ENCODE data around the gene NDUFA5. TPM values are rescaled to one million over a fixed set of nuclear protein-coding genes. Genes with fewer than 3 reads are reported as not detected.
"Not testable (repeated sequence)": the region's sequence is repeated elsewhere in the genome, so short reads cannot be mapped to it uniquely, and the experiment has no call there.

NDUFA5 gene
- total RNA-seq, 1 donor from 2014 or later = 322 TPM

DNA sequence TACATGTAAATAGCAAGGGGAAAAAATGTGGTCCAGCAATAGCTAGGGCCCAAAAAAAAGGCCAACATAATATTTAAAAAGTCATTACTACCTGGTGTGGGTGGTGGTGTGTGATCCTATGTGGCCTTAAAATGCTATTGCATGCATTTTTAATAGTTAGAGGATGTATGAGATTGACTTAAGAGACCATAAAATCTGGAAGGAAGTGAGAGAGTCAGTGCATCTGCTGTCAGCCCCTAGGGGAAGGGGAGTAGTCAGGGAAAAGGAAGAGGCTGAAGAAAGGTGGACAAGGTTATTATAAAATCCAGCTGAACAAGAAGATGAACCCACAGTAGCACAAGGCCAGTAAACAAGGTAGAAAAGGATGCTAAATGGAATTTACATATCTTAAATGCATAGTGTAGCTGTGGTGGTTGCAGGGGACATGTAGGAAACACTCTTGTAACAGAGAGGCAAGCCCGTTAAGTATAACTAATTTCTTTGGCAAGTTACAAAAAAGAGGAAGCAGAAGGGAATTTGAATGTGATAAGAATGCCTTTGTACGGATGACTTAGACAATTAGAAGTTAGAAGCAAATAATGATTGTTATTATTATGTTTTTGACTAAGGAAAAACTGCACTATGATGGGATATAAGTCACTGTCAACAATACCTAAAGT lies 11.9 kb upstream of the NDUFA5 start:
- DNase-seq (no peak), ATAC-seq (ENCODE audit: poor library complexity) (no peak)
- intact Hi-C loops (cut with DNase I) = no loop called here

DNA sequence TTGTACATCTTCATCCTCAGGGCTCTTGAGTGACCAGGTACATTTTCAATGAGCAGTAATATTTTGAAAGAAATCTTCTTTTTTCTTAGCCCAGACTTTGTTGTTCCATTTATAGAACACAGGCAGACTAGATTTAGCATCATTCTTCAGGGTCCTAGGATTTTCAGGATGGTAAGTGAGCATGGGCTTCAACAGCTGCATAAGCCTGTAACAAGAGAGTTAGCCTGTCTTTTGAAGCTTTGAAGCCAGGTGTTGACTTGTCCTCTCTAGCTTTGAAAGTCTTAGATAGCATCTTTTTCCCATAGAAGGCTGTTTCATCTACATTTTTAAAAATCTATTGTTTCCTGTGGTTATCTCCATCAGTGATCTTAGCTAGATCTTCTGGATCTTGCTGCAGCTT lies 4.5 kb upstream of the NDUFA5 start:
- no peak for ATAC-seq (ENCODE audit: poor library complexity)
- no peak for DNase-seq
- intact Hi-C loops (cut with DNase I) = no loop called here

DNA sequence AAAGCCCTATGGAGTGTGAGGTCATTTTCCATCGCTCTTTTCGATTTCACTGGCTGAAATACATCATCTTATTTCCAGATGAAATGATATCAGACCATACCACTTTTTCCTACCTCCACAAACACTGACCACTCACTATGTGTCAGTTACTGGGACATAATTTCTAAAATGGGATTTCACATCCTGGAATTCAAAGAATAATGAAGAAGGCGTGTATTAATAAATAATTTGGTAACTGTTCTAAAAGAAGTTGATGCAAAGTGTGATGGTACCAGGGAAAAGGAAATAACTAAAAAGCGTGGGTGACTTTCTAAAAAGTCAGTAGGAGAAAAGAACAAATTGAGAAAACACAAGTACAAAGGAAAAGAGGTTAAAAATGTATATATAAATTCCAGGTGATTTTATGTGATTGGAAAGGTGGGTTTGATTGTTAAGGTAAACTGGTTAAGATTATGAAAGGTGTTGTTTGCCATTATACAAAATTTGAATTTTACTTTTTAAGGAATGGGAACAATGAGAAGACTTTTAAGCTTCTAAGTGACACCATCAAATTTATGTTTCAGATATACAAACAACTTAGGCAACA lies 764 bp upstream of the NDUFA5 start:
- intact Hi-C loops (cut with DNase I) = no loop called here
- DNase-seq = no peak
- no peak for ATAC-seq (ENCODE audit: poor library complexity)

DNA sequence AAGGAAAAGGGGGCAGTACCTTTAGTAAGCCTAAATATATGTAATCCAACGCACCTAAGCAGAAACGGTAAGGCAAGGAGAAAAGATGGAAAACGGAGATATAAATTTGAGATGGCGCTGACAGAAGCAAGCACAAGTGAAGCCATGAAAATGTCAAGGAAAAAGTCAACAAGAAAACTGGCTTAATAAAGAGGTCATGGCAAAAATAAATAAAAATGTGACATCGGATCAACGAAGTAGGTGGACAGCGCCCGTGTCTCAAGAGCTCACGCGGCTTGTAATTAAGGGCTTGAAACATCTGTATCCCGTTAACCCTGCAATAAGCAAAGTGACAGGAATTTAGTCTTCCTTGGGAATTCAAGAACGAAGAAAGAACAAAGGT lies 611 bp downstream of the NDUFA5 start:
- intact Hi-C loops (cut with DNase I) = no loop called here
- ATAC-seq (ENCODE audit: poor library complexity) = peak; percentile 38
- no peak for DNase-seq

DNA sequence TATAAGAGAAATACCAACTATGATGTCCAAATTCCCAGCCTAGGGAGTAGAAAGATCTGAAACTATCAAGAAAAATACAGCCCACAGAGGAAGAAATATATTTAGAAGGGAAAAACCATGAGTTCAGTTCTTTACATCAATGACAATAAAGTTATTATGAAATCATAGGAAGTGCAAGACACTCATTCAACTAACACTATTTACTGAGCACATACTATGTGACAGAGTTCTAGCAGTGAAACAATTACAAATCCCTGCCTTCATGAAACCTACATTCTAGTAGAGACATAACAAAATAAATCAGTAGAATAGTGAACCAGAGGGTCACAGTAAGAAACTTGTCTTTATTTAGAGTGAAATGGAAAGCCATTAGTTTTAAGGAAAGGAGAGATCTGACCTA lies 2.1 kb downstream of the NDUFA5 start:
- no peak for ATAC-seq (ENCODE audit: poor library complexity)
- intact Hi-C loops (cut with DNase I) = no loop called here
- DNase-seq = no peak

DNA sequence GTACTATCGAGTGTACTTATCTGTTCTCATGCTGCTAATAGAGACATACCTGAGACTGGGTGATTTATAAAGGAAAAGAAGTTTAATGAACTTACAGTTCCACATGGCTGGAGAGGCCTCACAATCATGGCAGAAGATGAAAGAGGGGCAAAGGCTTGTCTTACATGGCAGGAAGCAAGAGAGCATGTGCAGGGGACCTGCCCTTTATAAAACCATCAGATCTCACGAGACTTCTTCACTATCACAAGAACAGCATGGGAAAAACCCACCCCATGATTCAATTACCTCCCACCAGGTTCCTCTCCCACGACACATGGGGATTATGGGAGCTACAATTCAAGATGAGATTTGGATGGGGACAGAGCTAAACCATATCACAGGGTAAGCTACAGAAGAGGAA lies 4.5 kb downstream of the NDUFA5 start:
- intact Hi-C loops (cut with DNase I) = no loop called here
- no peak for ATAC-seq (ENCODE audit: poor library complexity)
- DNase-seq = no peak

DNA sequence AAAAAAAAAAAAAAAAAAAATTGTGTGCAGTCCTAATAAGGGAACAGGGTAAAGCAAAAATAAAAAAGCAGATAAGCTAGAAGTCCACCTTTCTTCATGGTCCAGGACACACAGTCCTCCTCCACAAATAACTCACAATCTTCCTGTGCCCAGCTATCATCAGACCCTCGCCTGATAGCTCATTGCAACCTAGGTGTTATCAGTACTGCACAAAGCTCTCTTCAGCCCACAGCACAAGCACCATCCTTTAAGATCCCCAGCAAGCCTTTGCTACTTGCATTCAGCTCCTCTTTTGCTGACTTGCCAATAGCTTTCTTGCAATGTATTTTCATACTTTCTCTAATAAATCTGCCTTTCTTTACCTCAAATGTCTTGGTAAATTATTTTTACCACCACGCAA lies 5.0 kb downstream of the NDUFA5 start:
- intact Hi-C loops (cut with DNase I) = no loop called here
- DNase-seq (no peak), ATAC-seq (ENCODE audit: poor library complexity) (peak; percentile 51)

DNA sequence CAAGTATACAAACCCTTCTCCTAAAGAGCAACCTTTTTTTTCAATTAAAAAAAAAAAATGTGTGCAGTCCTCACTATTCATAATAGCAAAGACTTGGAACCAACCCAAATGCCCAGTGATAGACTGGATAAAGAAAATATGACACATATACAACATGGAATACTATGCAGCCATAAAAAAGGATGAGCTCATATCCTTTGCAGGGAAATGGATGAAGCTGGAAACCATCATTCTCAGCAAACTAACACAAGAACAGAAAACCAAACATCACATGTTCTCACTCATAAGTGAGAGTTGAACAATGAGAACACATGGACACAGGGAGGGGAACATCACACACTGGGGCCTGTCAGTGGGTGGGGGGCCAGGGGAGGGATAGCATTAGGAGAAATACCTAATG lies 5.5 kb downstream of the NDUFA5 start:
- ATAC-seq (ENCODE audit: poor library complexity); intact Hi-C loops (cut with DNase I); DNase-seq: not testable (repeated sequence)

DNA sequence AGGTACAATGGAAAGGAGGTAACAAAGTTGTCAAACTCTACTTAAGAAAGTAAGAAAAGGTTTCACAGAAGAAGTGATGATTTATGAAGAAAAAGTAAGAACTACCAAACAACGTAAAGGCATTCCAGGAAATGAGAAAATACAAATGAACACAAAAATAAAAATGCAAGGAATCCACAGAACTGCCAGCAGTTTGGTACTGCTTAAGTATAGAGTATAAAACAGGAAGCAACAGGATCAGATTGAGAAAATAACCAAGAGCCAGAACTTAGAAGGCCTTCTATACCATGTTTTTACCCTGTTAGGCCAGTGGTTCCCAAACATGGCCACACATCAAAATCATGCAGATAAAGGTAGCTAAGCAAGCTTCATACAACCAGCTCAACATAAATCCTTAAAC lies 9.2 kb downstream of the NDUFA5 start:
- ATAC-seq (ENCODE audit: poor library complexity) = no peak
- DNase-seq = no peak
- intact Hi-C loops (cut with DNase I) = no loop called here

DNA sequence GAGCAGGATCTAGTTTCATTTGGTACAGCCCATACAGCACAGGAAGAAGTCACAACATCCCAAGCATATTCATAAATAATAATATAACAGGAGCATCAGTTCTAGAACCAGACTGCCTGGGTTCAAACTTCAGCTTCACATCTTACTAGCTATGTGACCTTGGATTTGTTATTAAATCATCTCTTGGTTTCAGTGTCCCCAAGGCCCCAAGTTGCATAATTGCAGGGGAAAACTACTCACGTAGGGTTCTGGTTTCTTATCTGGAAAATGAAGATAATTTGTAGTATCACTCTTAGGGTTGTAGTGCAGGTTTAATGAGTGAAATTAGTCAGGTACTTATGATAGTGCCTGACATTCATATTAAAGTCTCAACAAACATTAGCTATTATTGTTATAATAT lies 17.7 kb downstream of the NDUFA5 start:
- no peak for ATAC-seq (ENCODE audit: poor library complexity)
- intact Hi-C loops (cut with DNase I) = no loop called here
- no peak for DNase-seq

DNA sequence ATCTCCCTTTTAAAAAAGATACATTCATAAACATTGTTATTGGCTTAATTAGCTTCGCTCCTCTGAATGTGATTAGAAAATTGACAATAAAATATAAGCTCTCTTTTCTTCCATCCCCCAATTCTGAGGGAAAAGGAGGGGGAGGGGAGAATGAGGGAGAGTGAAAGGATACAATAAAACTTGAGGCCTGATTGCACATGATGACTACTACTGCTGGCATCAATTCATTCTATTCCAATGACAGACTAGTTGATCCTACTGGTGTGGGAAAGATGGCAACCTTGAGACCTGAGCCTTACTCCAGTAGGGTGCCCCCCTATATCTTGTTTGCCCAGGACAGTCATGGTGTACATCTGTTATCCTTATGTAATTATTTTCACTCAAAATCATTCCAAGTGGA lies 18.7 kb downstream of the NDUFA5 start:
- intact Hi-C loops (cut with DNase I) = no loop called here
- no peak for ATAC-seq (ENCODE audit: poor library complexity)
- no peak for DNase-seq

DNA sequence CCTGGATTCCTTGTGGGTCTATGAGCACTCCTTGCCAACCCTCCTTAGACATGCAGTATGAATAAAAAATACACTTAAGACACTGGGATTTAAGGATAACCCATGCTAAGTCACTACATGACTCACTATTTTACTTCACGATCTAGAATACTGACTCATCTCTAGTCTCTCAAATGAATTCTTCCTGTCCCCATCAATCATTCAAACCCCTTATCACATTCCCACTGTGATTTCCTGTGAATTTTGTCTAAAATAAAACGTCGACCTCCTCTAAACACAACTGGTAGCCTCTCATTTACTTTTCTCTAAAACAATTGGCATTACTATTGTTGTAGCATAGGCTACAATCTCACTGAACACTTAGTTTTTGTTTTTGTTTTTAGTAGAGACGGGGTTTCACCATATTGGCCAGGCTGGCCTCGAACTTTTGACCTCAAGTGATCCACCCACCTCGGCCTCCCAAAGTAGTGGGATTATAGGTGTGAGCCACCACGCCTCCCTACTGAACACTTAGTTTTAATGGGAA lies 19.4 kb downstream of the NDUFA5 start:
- DNase-seq (no peak), ATAC-seq (ENCODE audit: poor library complexity) (no peak)
- intact Hi-C loops (cut with DNase I) = no loop called here

DNA sequence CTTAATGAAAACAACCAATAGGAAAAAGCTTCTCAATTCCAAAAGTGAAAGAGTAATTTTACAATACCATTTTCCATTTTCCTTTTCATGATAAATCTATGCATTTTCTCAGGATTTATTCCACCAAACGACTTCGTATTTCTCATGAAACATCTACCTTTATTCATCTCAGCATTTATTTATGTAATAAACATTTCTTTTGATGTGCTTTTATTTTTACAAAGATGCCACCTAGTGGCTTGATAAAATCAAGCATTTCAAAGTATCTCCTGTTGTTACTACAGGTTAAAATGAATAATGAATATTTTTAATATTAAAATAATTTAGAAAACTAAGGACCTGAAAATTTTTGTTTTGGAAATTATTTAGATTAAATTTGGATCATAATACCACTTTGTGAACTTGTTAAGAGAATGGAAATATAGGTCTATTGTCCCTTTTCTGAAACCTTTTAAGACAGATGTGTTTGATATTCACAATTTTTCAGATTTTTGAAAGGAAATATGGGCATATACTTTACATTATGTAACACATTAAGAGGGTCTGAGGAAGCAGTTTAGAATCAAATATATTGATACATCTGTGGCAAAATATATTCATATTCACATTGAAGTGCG lies 20.5 kb downstream of the NDUFA5 start:
- intact Hi-C loops (cut with DNase I) = no loop called here
- ATAC-seq (ENCODE audit: poor library complexity) = no peak
- DNase-seq = no peak

DNA sequence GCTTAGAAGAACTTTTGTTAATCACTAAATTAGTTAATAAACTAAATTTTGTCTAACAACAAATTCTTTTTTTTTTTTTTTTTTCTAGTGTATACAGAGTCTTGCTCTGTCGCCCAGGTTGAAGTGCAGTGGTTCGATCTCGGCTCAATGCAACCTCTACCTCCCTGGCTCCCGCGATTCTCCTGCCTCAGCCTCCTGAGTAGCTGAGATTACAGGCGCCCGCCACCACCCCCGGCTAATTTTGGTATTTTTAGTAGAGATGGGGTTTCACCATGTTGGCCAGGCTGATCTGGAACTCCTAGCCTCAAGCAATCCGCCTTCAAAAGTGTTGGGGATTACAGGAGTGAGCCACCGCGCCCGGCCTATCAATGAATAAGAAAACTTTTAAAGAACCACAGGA lies 22.1 kb downstream of the NDUFA5 start:
- intact Hi-C loops (cut with DNase I) = no loop called here
- ATAC-seq (ENCODE audit: poor library complexity) = no peak
- DNase-seq = peak; percentile 43

DNA sequence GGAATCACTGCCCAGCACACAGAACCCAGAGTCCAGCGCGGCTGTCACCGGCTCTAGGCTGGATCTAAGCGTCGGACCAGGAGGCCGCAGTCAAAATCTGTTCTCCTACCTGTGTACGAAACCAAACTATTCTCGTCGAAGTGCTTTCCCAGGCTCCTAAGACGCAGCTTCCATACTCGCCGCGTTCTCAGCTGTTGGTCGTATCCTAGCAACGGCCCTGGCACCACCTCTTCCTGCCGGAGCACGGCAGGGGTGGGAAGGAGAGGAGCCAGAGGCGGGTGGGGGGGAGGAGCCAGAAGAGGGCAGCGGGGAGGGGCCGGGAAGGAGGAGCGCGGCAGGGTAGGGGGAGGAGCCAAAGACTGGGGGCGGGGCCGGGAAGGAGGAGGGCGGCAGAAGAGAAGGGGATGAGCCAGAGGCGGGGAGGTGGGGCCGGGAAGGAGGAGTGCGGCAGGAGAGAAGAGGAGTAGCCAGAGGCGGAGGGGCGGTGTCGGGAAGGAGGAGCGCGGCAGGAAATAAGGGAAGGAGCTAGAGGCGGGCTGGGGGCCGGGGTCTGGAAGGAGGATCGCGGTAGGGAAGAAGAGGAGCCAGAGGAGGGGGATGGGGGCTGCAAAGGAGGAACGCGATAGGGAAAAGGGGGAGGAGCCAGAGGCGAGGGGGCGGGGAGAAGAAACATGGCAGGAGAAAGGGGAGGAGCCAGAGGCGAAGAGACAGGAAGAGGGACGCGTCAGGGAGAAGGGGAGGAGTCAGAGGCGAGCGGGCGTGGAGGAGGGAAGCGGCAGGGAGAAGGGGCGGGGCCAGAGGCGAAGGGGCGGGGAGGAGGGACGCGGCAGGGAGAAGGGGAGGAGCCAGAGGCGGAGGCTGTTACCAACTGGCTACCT lies 23.0 kb downstream of the NDUFA5 start, which contains the start of gene IQUB:
Gene IQUB (minus strand): TSS at position 213 of the 878 bp plus-strand sequence. CDS start 22,255 bp downstream, outside the sequence.
- ATAC-seq (ENCODE audit: poor library complexity) (peak; percentile 97), DNase-seq (peak; percentile 98)
- intact Hi-C loops (cut with DNase I) = no loop called here

DNA sequence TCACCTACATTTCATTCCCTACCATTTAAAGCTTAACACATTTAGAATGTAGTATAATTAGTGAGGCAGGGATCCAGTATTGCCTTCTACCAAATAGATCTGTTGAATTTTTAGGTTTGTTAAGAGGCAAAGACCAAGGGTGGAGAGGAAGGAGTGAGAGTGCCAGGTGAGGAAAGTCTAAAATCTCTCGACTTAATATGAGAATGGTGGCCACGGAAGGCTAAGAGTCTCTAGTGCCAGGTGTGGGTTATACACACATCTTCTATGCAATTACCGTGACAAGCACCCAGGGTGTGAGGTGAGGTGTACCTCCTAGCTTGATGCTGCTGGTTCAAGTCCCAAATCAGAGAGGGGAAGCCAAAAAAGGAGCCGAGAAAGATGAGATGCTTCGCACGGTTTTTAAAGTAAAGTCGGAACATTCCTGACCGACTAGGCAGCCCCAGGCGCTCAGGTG lies 23.7 kb downstream of the NDUFA5 start:
- intact Hi-C loops (cut with DNase I) = no loop called here
- ATAC-seq (ENCODE audit: poor library complexity) (no peak), DNase-seq (no peak)

DNA sequence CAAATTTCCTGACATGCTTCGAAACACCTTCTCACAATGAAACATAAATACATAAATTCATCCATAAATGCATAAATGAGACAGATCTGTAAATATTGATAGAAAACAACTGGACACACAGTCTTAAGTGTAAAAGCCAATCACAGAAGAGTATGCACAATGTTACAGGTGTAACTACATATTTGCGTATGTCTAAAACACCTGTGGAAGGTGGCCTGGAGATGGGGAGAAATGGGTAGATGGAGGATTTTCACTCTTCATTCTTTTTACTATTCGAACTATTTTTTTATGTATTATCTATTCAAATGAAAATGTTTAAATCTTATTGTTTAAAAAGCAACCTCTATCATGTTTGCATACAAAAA lies 24.1 kb downstream of the NDUFA5 start:
- DNase-seq (no peak), ATAC-seq (ENCODE audit: poor library complexity) (no peak)
- intact Hi-C loops (cut with DNase I) = no loop called here

DNA sequence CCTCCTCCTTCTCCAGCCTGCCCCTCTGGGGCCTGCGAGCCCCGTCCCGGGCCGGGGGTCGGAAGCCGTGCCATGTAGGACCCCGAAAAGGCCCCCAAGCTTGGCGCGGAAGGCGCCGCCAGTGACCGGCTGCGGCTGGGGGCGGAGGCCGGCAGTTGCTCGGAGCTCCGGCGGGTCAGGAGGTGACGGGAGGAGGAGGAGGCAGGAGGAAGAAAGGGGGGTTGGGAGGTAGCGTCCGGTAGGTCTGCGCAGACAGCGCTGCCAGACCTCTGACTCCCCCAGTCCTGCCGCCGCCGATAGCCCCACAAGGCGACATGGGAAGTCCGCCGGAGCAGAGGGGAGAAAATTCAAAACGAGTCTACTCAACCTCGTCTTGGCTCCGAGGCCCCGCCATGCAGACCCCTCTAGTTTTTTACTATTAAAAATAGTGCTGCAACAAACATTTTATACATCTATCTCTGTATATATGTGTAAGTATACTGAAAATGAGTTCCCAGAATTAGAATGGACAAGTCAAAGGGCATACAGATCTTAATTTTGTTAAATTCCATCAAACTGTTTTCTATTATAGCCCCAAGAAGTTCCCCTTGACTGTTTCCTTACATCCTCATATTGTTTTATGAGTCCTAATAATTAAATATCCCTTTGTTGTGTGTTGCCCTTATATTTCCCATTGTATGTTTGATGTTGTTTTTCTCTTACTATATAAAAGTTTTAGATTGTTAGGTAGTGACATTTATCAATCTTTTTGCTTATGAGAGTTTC lies 24.6 kb downstream of the NDUFA5 start:
- intact Hi-C loops (cut with DNase I) = not testable (repeated sequence)
- peak; percentile 40 for DNase-seq
- ATAC-seq (ENCODE audit: poor library complexity) = peak; percentile 53
